Endodermal cell (in vitro differentiated cells): ENCODE results near the gene MASP2. TPM values are rescaled to one million over a fixed set of nuclear protein-coding genes. Genes with fewer than 3 reads are reported as not detected.
"Not testable (repeated sequence)": the region's sequence is repeated elsewhere in the genome, so short reads cannot be mapped to it uniquely, and the experiment has no call there.

Source experiments
- DNase-seq: peaks from one replicate; pipeline ENCODE4 v3.0.0-alpha.2; 2017
- H3K27ac ChIP-seq: 2 replicates; pipeline ENCODE4 v1.5.1; 2013; ENCODE audit warnings: mild to moderate bottlenecking, low read depth, low read length, moderate library complexity
- H3K27me3 ChIP-seq: 2 replicates; pipeline ENCODE4 v1.6.1; 2013; ENCODE audit warnings: mild to moderate bottlenecking, low read length, moderate library complexity; ENCODE audit not compliant: insufficient read depth, control insufficient read depth, poor library complexity, severe bottlenecking
- H3K36me3 ChIP-seq: 2 replicates; pipeline ENCODE4 v1.7.0; 2013; ENCODE audit warnings: mild to moderate bottlenecking, low read length, moderate library complexity; ENCODE audit not compliant: control insufficient read depth, insufficient read depth
- H3K4me1 ChIP-seq: one replicate; pipeline ENCODE4 v1.7.0; 2013; ENCODE audit warnings: low read length; ENCODE audit not compliant: control insufficient read depth, insufficient read depth
- H3K4me3 ChIP-seq: 2 replicates; pipeline ENCODE4 v1.5.1; 2013; ENCODE audit warnings: mild to moderate bottlenecking, low read length, moderate library complexity
- H3K9ac ChIP-seq: 2 replicates; pipeline ENCODE4 v1.6.1; 2013; ENCODE audit warnings: mild to moderate bottlenecking, low read length, moderate library complexity; ENCODE audit not compliant: poor library complexity, severe bottlenecking; ENCODE audit errors: extremely low read depth
- H3K9me3 ChIP-seq: 2 replicates; pipeline ENCODE4 v1.6.1; 2013; ENCODE audit warnings: mild to moderate bottlenecking, low read length, moderate library complexity; ENCODE audit not compliant: control insufficient read depth
- H3K27ac Mint-ChIP-seq: 2 replicates; pipeline ENCODE4 v1.8.0; 2020; ENCODE audit warnings: mixed read lengths
- H3K27me3 Mint-ChIP-seq: 2 replicates; pipeline ENCODE4 v1.8.0; 2021; ENCODE audit warnings: mild to moderate bottlenecking, mixed read lengths; ENCODE audit not compliant: insufficient read depth
- H3K36me3 Mint-ChIP-seq: 2 replicates; pipeline ENCODE4 v1.8.0; 2020; ENCODE audit warnings: low read depth, mixed read lengths
- H3K4me1 Mint-ChIP-seq: 2 replicates; pipeline ENCODE4 v1.8.0; 2020; ENCODE audit warnings: mixed read lengths
- H3K4me3 Mint-ChIP-seq: 2 replicates; pipeline ENCODE4 v1.8.0; 2020; ENCODE audit warnings: mild to moderate bottlenecking, moderate library complexity, mixed read lengths
- H3K9me3 Mint-ChIP-seq: 2 replicates; pipeline ENCODE4 v1.8.0; 2020; ENCODE audit warnings: mild to moderate bottlenecking, mixed read lengths
- CTCF ChIP-seq: fragments of 200-600 bp; sonication (generic); conservative IDR thresholded peaks from 2 replicates; pipeline ENCODE4 v1.5.0; 2021; ENCODE audit warnings: antibody characterized with exemption, mild to moderate bottlenecking
- WGBS, 2 experiments: methylation state at CpG; one replicate each; pipeline versions ENCODE4 v1.1.5 to v1.1.7; 2013; ENCODE audit warnings: missing lambda C conversion rate in 2 of 2, mixed read lengths in 1 of 2; ENCODE audit not compliant: insufficient coverage in 1 of 2, insufficient read length in 1 of 2; 5-methylcytosine and 5-hydroxymethylcytosine counted together
- total RNA-seq, 2 donors: library from RNA; stranded (reverse); fragmentation: NEBNext Ultra II Directional in 1 of 2; extraction: Animal tissue kit (Norgen Biotek cat#: 25700) in 1 of 2; gene quantifications; 2 replicates in 1 of 2; 3 replicates in 1 of 2; pipeline ENCODE4 v1.2.1, GENCODE V29; 2021

MASP2 gene
- total RNA-seq, 2 donors from 2014 or later: 0.51 TPM; not detected in 1

GRCh38 chr1:10992864-10993263 is 54.2 kb downstream of the MASP2 start:
- no peaks in the 10 kb centered on the region for H3K27me3 Mint-ChIP-seq
- Histone ChIP-seq H3K27me3 (no peaks in the 10 kb centered on the region), H3K9ac (no peak overlapping the region), H3K4me1 (no peaks in the 10 kb centered on the region), H3K4me3 (no peak overlapping the region), H3K27ac (no peak overlapping the region), H3K9me3 (no peaks in the 10 kb centered on the region), H3K36me3 (no peaks in the 10 kb centered on the region)
- TF ChIP-seq CTCF: no peak
- H3K9me3 Mint-ChIP-seq: no peaks in the 10 kb centered on the region
- WGBS, 2 experiments: 96 to 97% methylated on average over 4 of the region's 4 CpGs
- no peaks in the 10 kb centered on the region for H3K4me1 Mint-ChIP-seq
- no peak overlapping the region for H3K4me3 Mint-ChIP-seq
- no peaks in the 10 kb centered on the region for H3K36me3 Mint-ChIP-seq
- no peak overlapping the region for H3K27ac Mint-ChIP-seq
- DNase-seq: no peak

- H3K27me3 Mint-ChIP-seq, H3K4me1 ChIP-seq, H3K36me3 Mint-ChIP-seq, H3K4me1 Mint-ChIP-seq, H3K9ac ChIP-seq, H3K4me3 Mint-ChIP-seq, H3K9me3 Mint-ChIP-seq, H3K4me3 ChIP-seq, H3K36me3 ChIP-seq, H3K27me3 ChIP-seq, DNase-seq, H3K27ac Mint-ChIP-seq, H3K9me3 ChIP-seq, H3K27ac ChIP-seq: not testable (repeated sequence)
- WGBS, 2 experiments: 70 to 100% methylated on average over 1 of the region's 2 CpGs
Observed at GRCh38 chr1:10992004-10992403, 55.0 kb downstream of the MASP2 start.

- H3K4me3 ChIP-seq: no peak overlapping the region
- no peaks in the 10 kb centered on the region for H3K9me3 ChIP-seq
- DNase-seq: no peak
- Mint-ChIP-seq H3K36me3 (no peaks in the 10 kb centered on the region), H3K4me1 (no peaks in the 10 kb centered on the region), H3K27me3 (no peaks in the 10 kb centered on the region), H3K9me3 (no peaks in the 10 kb centered on the region), H3K27ac (no peak overlapping the region), H3K4me3 (no peak overlapping the region)
- H3K4me1 ChIP-seq: no peaks in the 10 kb centered on the region
- no peak overlapping the region for H3K9ac ChIP-seq
- no peaks in the 10 kb centered on the region for H3K27me3 ChIP-seq
- H3K27ac ChIP-seq: no peak overlapping the region
- no peaks in the 10 kb centered on the region for H3K36me3 ChIP-seq
- TF ChIP-seq CTCF: no peak
- 94 to 96% methylated on average over 7 of the region's 7 CpGs for WGBS, 2 experiments
Observed at GRCh38 chr1:10990828-10991227, 56.2 kb downstream of the MASP2 start.

- 86% methylated on average over 4 of the region's 6 CpGs; no CpG with 5 or more reads in 1 of the 2 experiments for WGBS, 2 experiments
- not testable (repeated sequence) for H3K4me1 Mint-ChIP-seq, H3K27me3 ChIP-seq, H3K4me3 Mint-ChIP-seq, H3K36me3 ChIP-seq, H3K9ac ChIP-seq, H3K27ac ChIP-seq, H3K27ac Mint-ChIP-seq, H3K36me3 Mint-ChIP-seq, DNase-seq, H3K4me1 ChIP-seq, H3K4me3 ChIP-seq, H3K9me3 Mint-ChIP-seq, H3K27me3 Mint-ChIP-seq, H3K9me3 ChIP-seq
Observed at GRCh38 chr1:10989920-10990516, 57.0 kb downstream of the MASP2 start.
